ENCODE measurements around the gene SRP9. TPM values are rescaled to one million over a fixed set of nuclear protein-coding genes. Genes with fewer than 3 reads are reported as not detected.

The SRP9 gene
- total RNA-seq, 1 donor from 2014 or later, result 143 TPM

DNA sequence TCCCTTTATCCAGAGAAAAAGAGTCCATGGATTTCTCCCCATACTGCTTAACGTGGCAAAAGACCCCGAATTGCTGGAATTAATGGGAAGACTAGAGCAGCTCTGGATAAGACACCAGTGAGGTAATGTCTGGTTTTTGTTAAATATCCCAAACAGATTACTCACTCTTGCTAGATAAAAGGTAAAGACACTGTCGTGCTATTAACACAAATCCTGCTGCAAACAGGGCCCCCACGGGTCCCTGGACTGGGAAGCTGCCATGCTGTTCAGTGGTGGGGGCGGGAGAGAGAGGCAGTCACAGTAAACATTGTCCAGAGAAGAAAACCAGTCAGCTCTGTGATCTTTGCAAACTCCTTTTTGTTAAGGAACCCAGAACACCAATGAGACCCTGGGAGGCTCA lies 15.2 kb upstream of the SRP9 start:
- TF ChIP-seq CTCF (IDR thresholded peaks at IDR 0.05), result no peak
- Mint-ChIP-seq H3K36me3 (ENCODE audit: low read depth) (no peaks in the 10 kb centered on the region), H3K4me3 (no peak overlapping the region), H3K27ac (no peak overlapping the region), H3K27me3 (peaks cover 2% of the 10 kb centered on the region), H3K4me1 (peaks cover 6% of the 10 kb centered on the region), H3K9me3 (no peaks in the 10 kb centered on the region)
- intact Hi-C loops (cut with micrococcal nuclease), result no loop called here
- DNase-seq (no peak), ATAC-seq (ENCODE audit: low read depth) (no peak)
- ChIA-PET POLR2A (interaction anchor here (2.0 kb wide), 1 partner anchor 15 kb away, joined by 11 read pairs; the partner anchor contains the start of gene SRP9), CTCF (no interaction called here)

DNA sequence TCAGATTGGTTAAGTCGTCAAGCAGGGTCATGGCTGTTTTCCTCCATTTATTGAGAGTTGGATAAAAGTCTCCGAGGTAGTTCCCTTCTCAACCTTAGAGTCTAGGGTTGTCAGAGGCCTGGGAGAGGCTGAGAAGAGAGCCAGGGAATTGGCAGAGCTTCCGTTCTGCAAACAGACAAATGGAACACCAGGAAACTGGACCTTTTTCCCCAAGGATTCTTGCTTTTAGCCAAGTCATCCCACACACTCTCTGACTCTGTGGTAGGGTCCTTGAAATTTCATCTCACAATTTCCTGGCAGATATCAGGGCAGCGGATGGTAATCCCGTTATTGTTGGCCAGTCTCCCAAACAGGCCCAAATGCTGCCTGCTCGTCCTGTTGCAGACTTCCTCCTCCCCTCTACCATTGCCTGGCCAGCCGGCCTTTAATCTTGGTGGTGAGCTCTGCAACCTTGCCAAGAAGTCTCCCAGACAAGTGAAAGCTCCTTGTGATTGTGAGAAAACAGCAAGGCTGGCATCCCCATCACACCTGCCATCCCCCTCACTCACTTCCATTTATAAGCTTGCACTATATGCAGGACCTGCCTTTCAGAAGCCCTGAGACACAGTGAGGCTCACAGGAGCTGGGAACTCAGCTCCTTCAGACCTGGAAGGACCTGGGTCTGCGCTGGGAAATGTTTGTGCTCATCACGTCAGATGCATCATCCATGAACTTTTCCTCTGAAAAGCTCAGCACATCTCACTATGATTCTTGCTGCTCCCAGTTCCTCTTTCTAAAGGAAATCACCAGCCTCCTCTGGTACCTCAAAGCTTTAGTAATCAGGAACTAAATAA lies 13.7 kb upstream of the SRP9 start:
- ChIA-PET POLR2A (interaction anchor here (2.0 kb wide), 1 partner anchor 14 kb away, joined by 11 read pairs; the partner anchor contains the start of gene SRP9), CTCF (interaction anchor here (0.9 kb wide), 1 partner anchor 283 kb away, joined by 3 read pairs; no protein-coding TSS in a partner anchor)
- no peak for TF ChIP-seq CTCF (IDR thresholded peaks at IDR 0.05)
- intact Hi-C loops (cut with micrococcal nuclease), result no loop called here
- H3K27me3 Mint-ChIP-seq, result peaks cover 2% of the 10 kb centered on the region
- no peaks in the 10 kb centered on the region for H3K36me3 Mint-ChIP-seq (ENCODE audit: low read depth)
- no peak overlapping the region for H3K27ac Mint-ChIP-seq
- no peak overlapping the region for H3K4me3 Mint-ChIP-seq
- H3K9me3 Mint-ChIP-seq, result no peaks in the 10 kb centered on the region
- DNase-seq, result no peak
- peaks cover 6% of the 10 kb centered on the region for H3K4me1 Mint-ChIP-seq
- ATAC-seq (ENCODE audit: low read depth), result no peak

GRCh38 chr1:225765982-225766674 lies 11.5 kb upstream of the SRP9 start:
- Mint-ChIP-seq H3K27ac (no peak overlapping the region), H3K27me3 (peaks cover 2% of the 10 kb centered on the region), H3K36me3 (ENCODE audit: low read depth) (no peaks in the 10 kb centered on the region), H3K9me3 (no peaks in the 10 kb centered on the region), H3K4me3 (no peak overlapping the region), H3K4me1 (peaks cover 6% of the 10 kb centered on the region)
- TF ChIP-seq CTCF (IDR thresholded peaks at IDR 0.05), result no peak
- intact Hi-C loops (cut with micrococcal nuclease), result no loop called here
- ATAC-seq (ENCODE audit: low read depth) (no peak), DNase-seq (no peak)
- POLR2A ChIA-PET, result interaction anchor here (1.3 kb wide), 1 partner anchor 11 kb away, joined by 4 read pairs; no protein-coding TSS in a partner anchor
- CTCF ChIA-PET, result no interaction called here

DNA sequence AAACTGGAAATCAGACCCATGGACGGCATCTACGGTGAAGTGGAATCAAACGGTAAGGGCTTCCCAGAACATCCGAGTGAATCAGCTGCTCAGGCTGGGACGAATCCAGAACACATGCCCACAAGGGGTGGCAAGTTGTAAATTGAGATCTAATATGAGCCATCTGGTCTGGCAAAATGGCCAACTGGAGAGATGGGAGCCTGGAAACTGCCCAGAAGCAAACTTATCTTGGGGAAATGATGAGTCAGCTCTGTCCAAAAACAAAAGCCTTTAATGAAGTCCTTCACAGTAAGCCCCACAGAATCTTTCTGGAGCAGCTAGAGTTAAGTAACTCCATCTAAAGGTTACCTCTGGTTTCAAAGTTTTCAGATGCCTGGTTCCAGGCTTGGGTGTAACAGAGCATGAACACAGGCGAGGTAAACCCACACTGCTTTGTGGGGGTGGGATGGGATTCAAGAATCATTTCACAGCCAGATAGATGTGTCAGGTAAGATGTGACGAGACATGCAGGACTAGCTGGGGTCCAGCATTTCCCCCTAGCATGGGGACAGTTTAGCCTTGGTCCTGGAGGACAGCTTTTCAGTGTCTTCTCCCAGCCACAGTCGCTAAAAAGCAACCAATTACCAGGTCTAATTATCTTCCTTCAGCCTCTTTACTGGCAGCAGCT lies 10.5 kb upstream of the SRP9 start:
- H3K9me3 Mint-ChIP-seq, result no peaks in the 10 kb centered on the region
- CTCF ChIA-PET, result interaction anchor here (1.1 kb wide), 1 partner anchor 10 kb away, joined by 4 read pairs; the partner anchor contains the start of gene SRP9
- POLR2A ChIA-PET, result interaction anchor here (1.2 kb wide), 1 partner anchor 338 kb away, joined by 3 read pairs; no protein-coding TSS in a partner anchor

More for the DNA sequence above, 10.5 kb upstream of the SRP9 start:
- Mint-ChIP-seq H3K4me3 (no peak overlapping the region), H3K27me3 (peaks cover 2% of the 10 kb centered on the region), H3K4me1 (peaks cover 8% of the 10 kb centered on the region), H3K36me3 (ENCODE audit: low read depth) (no peaks in the 10 kb centered on the region), H3K27ac (no peak overlapping the region)
- TF ChIP-seq CTCF (IDR thresholded peaks at IDR 0.05), result no peak
- ATAC-seq (ENCODE audit: low read depth), result no peak
- intact Hi-C loops (cut with micrococcal nuclease), result no loop called here
- DNase-seq, result no peak

Measured in activated B cell treated with CpG ODN at 0.5 μM for 24 hours (primary cell).